OCI-LY7 (cell line): ENCODE measurements around the gene INPP5A. TPM values are rescaled to one million over a fixed set of nuclear protein-coding genes. Genes with fewer than 3 reads are reported as not detected.
A peak's percentile ranks its signal among the peaks of the same experiment; 100 is the strongest.

Experiments used
- BruUV-seq: library from RNA; stranded (reverse); fragments of 400-500 nt; replicated peaks from 2 replicates; lab custom pipeline; 2021; lab: Mats Ljungman, UMichigan
- CTCF ChIA-PET: fragments of 300-600 bp; sonication (Branson Sonifier 250); formaldehyde crosslinking; loops from one replicate; lab custom pipeline; 2022; ENCODE audit warnings: antibody characterized with exemption; ENCODE audit not compliant: unreplicated experiment; lab: Charles Lee
- POLR2A ChIA-PET: fragments of 300-600 bp; sonication (Branson Sonifier 250); formaldehyde crosslinking; loops from one replicate; lab custom pipeline; 2022; ENCODE audit warnings: antibody characterized with exemption; lab: Charles Lee
- DNase-seq: peaks from one replicate; pipeline ENCODE4 v3.0.0-alpha.2; 2015; ENCODE audit warnings: low spot score
- H2AFZ ChIP-seq: fragments of 200-600 bp; sonication (generic), shearing (Covaris generic); 2 replicates; pipeline ENCODE4 v1.6.1; 2014; ENCODE audit warnings: mild to moderate bottlenecking, antibody characterized with exemption, low read length, moderate library complexity
- H3K27ac ChIP-seq: fragments of 200-600 bp; sonication (generic); 2 replicates; pipeline ENCODE4 v1.5.1; 2014; ENCODE audit warnings: mixed run types, low read depth, mild to moderate bottlenecking, moderate library complexity, low read length, inconsistent platforms; ENCODE audit not compliant: poor library complexity, severe bottlenecking
- H3K36me3 ChIP-seq: fragments of 200-600 bp; sonication (generic); 2 replicates; pipeline ENCODE4 v1.6.1; 2014; ENCODE audit warnings: mild to moderate bottlenecking, antibody characterized with exemption, low read length, moderate library complexity, mixed read lengths; ENCODE audit not compliant: insufficient read depth
- H3K4me1 ChIP-seq: fragments of 200-600 bp; sonication (generic); 2 replicates; pipeline ENCODE4 v1.5.1; 2014; ENCODE audit warnings: mild to moderate bottlenecking, low read length; ENCODE audit not compliant: insufficient read depth, poor library complexity, severe bottlenecking
- H3K4me2 ChIP-seq: fragments of 200-600 bp; sonication (generic); 2 replicates; pipeline ENCODE4 v1.6.1; 2014; ENCODE audit warnings: mild to moderate bottlenecking, low read length
- H3K4me3 ChIP-seq: fragments of 200-600 bp; sonication (generic); 2 replicates; pipeline ENCODE4 v1.5.1; 2014; ENCODE audit warnings: mild to moderate bottlenecking, low read depth, low read length; ENCODE audit not compliant: poor library complexity, severe bottlenecking
- H3K79me2 ChIP-seq: fragments of 200-600 bp; sonication (generic); 2 replicates; pipeline ENCODE4 v1.6.1; 2016; ENCODE audit warnings: low read depth, mild to moderate bottlenecking, low read length, moderate library complexity, mixed read lengths; ENCODE audit not compliant: insufficient read depth
- H3K9me2 ChIP-seq: fragments of 200-600 bp; sonication (generic); 2 replicates; pipeline ENCODE4 v1.6.1; 2016; ENCODE audit warnings: mild to moderate bottlenecking, low read length, mixed read lengths; ENCODE audit not compliant: insufficient read depth
- H3K9me3 ChIP-seq: fragments of 200-600 bp; sonication (generic); 2 replicates; pipeline ENCODE4 v1.6.1; 2014; ENCODE audit warnings: mild to moderate bottlenecking, mixed run types, low read length, mixed read lengths
- H4K20me1 ChIP-seq: fragments of 200-600 bp; sonication (generic); 2 replicates; pipeline ENCODE4 v1.6.1; 2014; ENCODE audit warnings: mild to moderate bottlenecking, antibody characterized with exemption, low read length, moderate library complexity, mixed read lengths; ENCODE audit not compliant: insufficient read depth
- CTCF ChIP-seq: fragments of 200-600 bp; sonication (generic); conservative IDR thresholded peaks from 2 replicates; pipeline ENCODE4 v1.5.1; 2014; ENCODE audit warnings: mild to moderate bottlenecking, antibody characterized with exemption, low read length, moderate library complexity, mixed read lengths
- EZH2phosphoT487 ChIP-seq: fragments of 200-600 bp; sonication (generic); IDR thresholded peaks from 2 replicates; pipeline ENCODE4 v1.6.1; 2018; ENCODE audit warnings: low read depth, borderline replicate concordance, mild to moderate bottlenecking, mixed run types, antibody characterized with exemption, low read length, moderate library complexity, mixed read lengths
- intact Hi-C: fragments of 100-400 bp; cut with micrococcal nuclease; formaldehyde crosslinking; loops from one replicate; pipeline ENCODE4 v1.10.0; 2022; ENCODE audit not compliant: unreplicated experiment
- total RNA-seq, 2 experiments: library from RNA; depleted of rRNA in 1 of 2; stranded (reverse); fragments of >200 nt in 1 of 2; shearing (Covaris generic) in 1 of 2; gene quantifications; 2 replicates each; pipeline ENCODE4 v1.2.3, GENCODE V29; 2014 to 2022

The INPP5A gene
- total RNA-seq, 2 experiments from 2014 or later, result 14.5 to 18.4 TPM

- no peaks in the 10 kb centered on the region for H3K9me2 ChIP-seq
- ChIA-PET CTCF (interaction anchor here (0.9 kb wide), 1 partner anchor 122 kb away, joined by 4 read pairs; no protein-coding TSS in a partner anchor), POLR2A (no interaction called here)
- no peak for TF ChIP-seq EZH2phosphoT487
- TF ChIP-seq CTCF, result no peak
- H3K4me2 ChIP-seq, result no peak overlapping the region
- no TSS peak for BruUV-seq
- no peak for DNase-seq
- no peaks in the 10 kb centered on the region for H3K9me3 ChIP-seq
- H3K4me3 ChIP-seq, result no peak overlapping the region
- H3K79me2 ChIP-seq, result no peaks in the 10 kb centered on the region
- H2AFZ ChIP-seq, result no peak overlapping the region
- H4K20me1 ChIP-seq, result no peaks in the 10 kb centered on the region
- H3K36me3 ChIP-seq, result no peaks in the 10 kb centered on the region
- intact Hi-C loops, result no loop called here
- H3K27ac ChIP-seq, result no peak overlapping the region
- no peaks in the 10 kb centered on the region for H3K4me1 ChIP-seq
These were observed 116.6 kb downstream of the INPP5A start for GRCh38 chr10:132654121-132654571.

GRCh38 chr10:132654708-132655661 lies 117.4 kb downstream of the INPP5A start:
- POLR2A ChIA-PET, result interaction anchor here (0.6 kb wide), 1 partner anchor 392 kb away, joined by 3 read pairs; no protein-coding TSS in a partner anchor
- BruUV-seq, result no TSS peak
- no peaks in the 10 kb centered on the region for H3K9me2 ChIP-seq

More at GRCh38 chr10:132654708-132655661, 117.4 kb downstream of the INPP5A start:
- TF ChIP-seq EZH2phosphoT487 (no peak), CTCF (peak; percentile 91)
- Histone ChIP-seq H3K9me3 (no peaks in the 10 kb centered on the region), H4K20me1 (no peaks in the 10 kb centered on the region), H2AFZ (no peak overlapping the region), H3K4me1 (no peaks in the 10 kb centered on the region), H3K4me3 (no peak overlapping the region), H3K36me3 (no peaks in the 10 kb centered on the region), H3K4me2 (no peak overlapping the region), H3K79me2 (no peaks in the 10 kb centered on the region), H3K27ac (no peak overlapping the region)
- intact Hi-C loops, result no loop called here
- CTCF ChIA-PET, result interaction anchor here (0.9 kb wide), 1 partner anchor 121 kb away, joined by 4 read pairs; no protein-coding TSS in a partner anchor
- DNase-seq, result peak; percentile 54
